ENCODE data around the gene SNX5. TPM values are rescaled to one million over a fixed set of nuclear protein-coding genes. Genes with fewer than 3 reads are reported as not detected.

SNX5 gene
- polyA plus RNA-seq, 12 donors, result 86.1 to 144 (median 117) TPM; not detected in 1

- no peak for DNase-seq
Measured at GRCh38 chr20:17946572-17947473, 21.8 kb downstream of the SNX5 start.

DNA sequence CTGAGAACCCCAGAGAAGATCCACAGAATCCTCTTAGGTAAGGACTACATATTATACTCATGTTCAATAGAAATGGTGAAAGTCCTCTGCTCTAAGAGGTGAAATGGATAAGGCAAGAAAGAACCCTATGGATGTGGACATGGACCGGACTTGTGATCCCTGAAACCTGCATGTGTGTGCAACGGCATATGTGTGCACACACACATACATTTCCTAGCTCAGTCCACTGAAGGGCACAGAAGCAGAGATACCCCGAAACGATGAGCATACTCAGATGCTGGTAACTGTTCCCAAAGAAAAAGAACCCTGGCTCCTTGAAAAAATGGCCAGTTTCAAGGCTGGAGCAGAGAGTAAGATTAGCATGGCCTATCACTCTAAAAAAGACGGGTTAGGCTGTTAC lies 22.6 kb downstream of the SNX5 start:
- no peak for DNase-seq

- no peak for DNase-seq
Measured at GRCh38 chr20:17944854-17945474, 23.6 kb downstream of the SNX5 start.

- DNase-seq, result no peak
Measured at GRCh38 chr20:17943343-17943742, 25.3 kb downstream of the SNX5 start.

- DNase-seq, result no peak
Measured at GRCh38 chr20:17941826-17942196, 26.8 kb downstream of the SNX5 start.

DNA sequence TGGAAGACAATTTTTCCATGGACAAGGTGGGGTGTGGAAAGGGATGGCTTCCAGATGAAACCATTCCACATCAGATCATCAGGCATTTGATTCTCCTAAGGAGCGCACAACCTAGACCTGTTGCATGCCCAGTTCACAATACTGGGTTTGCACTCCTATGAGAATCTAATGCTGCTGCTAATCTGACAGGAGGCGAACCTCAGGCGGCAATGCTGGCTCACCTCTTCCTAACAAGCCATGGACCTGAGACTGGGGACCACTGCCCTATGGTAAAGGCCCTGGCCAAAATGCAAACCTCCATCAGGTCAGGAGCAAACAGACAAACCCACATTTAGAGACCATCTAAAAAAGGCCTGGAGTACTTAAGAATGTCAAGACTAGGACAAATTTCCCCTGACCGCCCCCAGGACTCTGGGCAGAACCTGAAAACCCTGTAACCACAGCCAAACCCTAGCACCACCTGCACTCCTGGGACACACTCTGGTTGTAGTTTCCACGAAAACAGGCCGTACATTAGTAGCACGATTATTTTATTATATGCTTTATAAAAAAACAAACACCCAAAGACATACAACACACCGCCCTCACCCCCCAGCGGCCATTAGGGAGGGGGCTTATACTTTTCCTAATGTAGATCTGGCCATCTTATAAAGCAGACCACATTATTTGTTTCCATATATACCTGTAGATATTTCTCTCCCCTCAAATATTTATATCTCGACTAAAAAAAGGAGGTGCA lies 27.3 kb downstream of the SNX5 start:
- no peak for DNase-seq

DNA sequence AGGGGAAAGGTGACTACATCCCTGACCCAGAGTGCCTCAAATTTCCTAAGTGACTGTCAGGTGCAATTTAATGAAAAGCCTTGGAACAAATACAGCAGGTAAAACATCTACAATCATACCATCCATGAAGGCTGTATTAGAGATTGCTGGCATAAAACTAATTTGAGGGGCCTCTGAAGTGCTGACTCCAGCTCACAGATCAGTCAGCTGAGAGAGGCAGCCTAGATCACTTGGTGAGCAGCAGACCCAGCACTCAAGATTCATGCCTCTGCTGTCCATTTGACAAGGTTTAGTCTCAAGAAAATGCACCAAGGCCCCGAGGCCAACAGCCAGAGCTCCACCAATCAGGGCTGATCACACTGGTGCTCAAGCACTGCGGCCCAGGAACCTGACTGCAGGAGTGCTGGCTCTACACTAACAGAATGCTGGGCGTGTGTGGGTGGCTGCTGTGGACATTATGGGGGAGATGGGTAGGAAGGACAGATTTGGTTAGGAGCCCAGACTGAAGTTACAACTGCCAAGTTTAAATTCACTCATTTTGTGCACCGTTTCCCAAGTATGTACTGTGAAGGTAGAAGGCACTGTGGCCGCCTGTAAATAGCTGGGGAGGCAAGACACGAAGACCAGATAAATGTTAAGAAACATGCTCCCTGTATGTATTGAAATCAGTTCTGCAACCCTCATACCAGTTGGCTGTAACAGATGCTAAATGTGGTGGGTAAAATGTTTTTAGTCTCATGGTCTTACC lies 28.2 kb downstream of the SNX5 start:
- DNase-seq, result no peak

- no peak for DNase-seq
Measured at GRCh38 chr20:17939622-17940223, 28.9 kb downstream of the SNX5 start.

GRCh38 chr20:17938871-17939619 lies 29.5 kb downstream of the SNX5 start:
- DNase-seq, result peak; percentile 78

- peak; percentile 89 for DNase-seq
Measured at GRCh38 chr20:17936761-17937732, 31.5 kb downstream of the SNX5 start.

DNA sequence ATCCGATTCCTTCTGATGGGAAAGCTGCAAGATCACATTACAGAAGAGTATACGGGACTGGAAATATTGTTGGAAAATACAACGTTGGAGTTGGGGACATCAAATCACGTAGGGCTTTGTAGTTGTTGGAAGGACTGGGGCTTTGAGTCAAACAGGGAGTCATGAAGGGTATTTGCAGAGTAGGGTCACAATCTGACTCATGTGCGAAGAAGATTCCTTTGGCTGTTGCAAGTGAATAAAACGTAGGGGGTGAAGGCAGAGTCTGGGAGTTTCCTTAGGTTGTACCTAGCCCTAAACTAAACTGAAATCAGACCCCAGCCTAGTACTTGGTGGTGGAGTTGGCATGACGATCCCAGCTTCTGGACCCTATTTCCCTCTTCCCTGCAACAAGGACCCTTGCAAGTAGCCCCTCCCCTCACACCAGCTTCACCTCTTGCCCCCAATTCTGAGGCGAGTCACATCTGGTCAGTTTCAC lies 32.3 kb downstream of the SNX5 start:
- no peak for DNase-seq

DNA sequence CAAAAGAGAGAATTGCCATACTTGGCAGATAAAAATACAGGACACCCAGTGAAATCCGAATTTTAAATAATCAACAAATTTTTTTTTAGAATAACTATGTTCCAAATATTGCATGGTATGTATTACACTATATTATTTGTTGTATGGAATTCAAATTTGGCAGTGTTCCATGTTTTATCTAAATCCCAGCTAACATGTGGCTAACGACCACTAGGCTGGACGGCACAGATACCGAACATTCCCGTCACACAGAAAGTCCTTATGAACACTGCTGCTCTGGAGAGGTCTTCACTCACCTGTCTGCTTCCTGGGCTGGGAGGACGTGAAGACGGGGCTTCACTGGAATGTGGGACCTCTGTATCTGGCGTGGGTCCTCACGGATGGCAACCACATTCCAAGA lies 32.8 kb downstream of the SNX5 start:
- no peak for DNase-seq

GRCh38 chr20:17935186-17935585 lies 33.4 kb downstream of the SNX5 start:
- no peak for DNase-seq

GRCh38 chr20:17934141-17934862 lies 34.3 kb downstream of the SNX5 start:
- DNase-seq, result no peak

DNA sequence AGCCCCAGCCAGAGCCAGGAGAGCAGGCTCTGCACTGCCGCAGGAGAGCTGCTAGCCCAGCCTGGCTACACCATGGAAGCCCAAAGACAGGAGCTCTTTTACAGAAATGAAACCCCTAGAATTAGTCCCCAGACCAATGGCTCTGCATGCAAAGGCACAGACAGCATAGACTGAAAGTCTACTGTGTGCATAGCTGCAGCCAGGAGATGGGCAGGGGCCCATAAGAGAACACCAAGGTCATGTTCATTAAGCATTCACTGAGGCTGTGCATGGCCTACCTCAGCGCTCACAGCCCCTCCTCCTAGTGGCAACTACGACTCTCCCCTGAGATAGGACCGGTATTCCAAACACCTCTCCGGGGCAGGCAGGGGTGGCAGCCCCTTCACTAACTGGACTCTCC lies 34.9 kb downstream of the SNX5 start:
- no peak for DNase-seq

DNA sequence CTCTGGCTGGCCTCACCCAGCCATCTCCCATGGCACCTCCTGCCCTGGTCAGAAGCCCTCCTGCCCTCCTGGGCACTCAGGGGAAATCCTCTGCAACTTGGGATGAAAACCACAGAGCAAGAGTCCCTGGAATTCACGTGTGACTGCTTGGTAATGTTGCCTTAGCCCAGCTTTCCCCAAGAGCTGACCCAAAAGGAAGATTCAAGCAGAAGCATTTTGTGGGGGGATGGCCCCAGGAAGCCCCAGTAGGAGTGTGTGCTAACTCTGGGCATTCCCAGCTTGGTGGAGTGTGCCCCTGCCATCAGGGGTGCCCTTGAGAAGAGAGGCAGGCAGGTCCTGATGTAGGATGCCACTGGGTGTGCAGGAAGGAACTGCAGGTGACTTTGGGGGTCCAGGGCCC lies 35.5 kb downstream of the SNX5 start:
- no peak for DNase-seq

- no peak for DNase-seq
Measured at GRCh38 chr20:17932396-17932795, 36.2 kb downstream of the SNX5 start.

- no peak for DNase-seq
Measured at GRCh38 chr20:17931513-17931912, 37.1 kb downstream of the SNX5 start.
